GM21515 (cell line): ENCODE results near the gene NAPSA.
"Not testable (repeated sequence)": the region's sequence is repeated elsewhere in the genome, so short reads cannot be mapped to it uniquely, and the experiment has no call there.

Source experiments
- ATAC-seq: cut with Tn5 transposase; IDR thresholded peaks from one replicate; pipeline ENCODE4 v1.9.1; 2021; ENCODE audit not compliant: unreplicated experiment

Gene NAPSA

GRCh38 chr19:50332244-50333038 lies 33.0 kb downstream of the NAPSA start:
- ATAC-seq, result no peak

- no peak for ATAC-seq
Observed at GRCh38 chr19:50331994-50332243, 33.5 kb downstream of the NAPSA start.

GRCh38 chr19:50331221-50331993 lies 34.0 kb downstream of the NAPSA start:
- no peak for ATAC-seq

- ATAC-seq, result peak; percentile 24
Observed at GRCh38 chr19:50330365-50331078, 34.9 kb downstream of the NAPSA start.

DNA sequence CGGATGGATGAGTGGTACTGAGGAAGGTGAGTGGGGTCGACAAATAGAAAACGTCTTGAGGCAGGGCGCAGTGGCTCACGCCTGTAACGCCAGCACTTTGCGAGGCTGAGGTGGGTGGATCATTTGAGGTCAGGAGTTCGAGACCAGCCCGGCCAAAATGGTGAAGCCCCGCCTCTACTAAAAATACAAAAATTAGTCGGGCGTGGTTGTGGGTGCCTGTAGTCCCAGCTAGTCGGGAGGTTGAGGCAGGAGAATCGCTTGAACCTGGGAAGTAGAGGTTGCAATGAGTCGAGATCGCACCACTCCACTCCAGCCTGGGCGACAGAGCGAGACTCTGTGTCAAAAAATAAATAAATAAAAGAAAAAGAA lies 35.5 kb downstream of the NAPSA start:
- not testable (repeated sequence) for ATAC-seq

DNA sequence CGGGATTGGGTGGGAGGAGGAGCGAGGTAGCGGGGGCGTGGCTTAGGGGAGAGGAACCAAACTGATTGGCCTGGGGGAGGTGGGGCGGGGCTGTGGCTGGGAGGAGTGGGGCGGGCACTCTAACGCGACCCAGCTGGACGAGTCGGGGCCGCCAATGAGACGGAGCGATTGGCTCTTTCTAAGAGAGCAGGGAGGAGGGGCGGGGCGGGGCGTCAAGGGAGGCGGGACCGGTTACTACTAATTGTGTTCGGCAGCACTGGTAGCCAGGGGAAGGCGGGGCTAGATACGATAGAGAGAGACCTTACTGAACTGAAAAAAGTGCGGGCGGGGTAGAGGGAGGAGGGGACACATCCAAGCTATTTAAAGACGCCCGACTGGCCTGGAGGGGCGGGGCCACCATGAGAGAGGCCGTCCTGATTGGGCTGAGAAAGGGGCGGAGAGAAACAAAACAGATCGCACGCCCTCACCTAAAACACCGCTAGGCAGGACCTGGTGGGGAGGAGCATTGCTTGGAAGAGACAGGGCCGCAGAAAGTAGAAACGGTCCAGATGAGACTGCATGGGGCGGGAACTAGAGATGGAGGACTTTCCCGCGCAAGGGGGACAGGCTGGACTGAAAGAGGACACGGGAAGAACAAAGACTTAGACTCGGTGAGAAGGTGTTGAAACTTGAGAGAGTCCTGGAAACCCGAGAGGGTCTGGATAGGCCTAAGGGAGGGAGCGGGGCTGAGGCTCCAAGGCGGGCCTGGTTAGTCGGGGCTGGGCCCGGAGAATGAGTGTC lies 36.1 kb downstream of the NAPSA start, which contains the start of gene KCNC3:
Gene KCNC3, minus strand, starts transcription at position 232 of the 780 bp plus-strand sequence. CDS start 295 bp downstream, outside the sequence.
- peak; percentile 44 for ATAC-seq

- ATAC-seq, result peak; percentile 13
Observed at GRCh38 chr19:50328873-50329145, 36.6 kb downstream of the NAPSA start.

- ATAC-seq, result peak; percentile 0
Observed at GRCh38 chr19:50328224-50328872, 37.1 kb downstream of the NAPSA start.

GRCh38 chr19:50327461-50328223 lies 37.8 kb downstream of the NAPSA start:
- no peak for ATAC-seq

- ATAC-seq, result no peak
Observed at GRCh38 chr19:50327013-50327412, 38.4 kb downstream of the NAPSA start.

GRCh38 chr19:50326101-50326664 lies 39.3 kb downstream of the NAPSA start:
- no peak for ATAC-seq

- ATAC-seq, result no peak
Observed at GRCh38 chr19:50325310-50326100, 39.9 kb downstream of the NAPSA start.

DNA sequence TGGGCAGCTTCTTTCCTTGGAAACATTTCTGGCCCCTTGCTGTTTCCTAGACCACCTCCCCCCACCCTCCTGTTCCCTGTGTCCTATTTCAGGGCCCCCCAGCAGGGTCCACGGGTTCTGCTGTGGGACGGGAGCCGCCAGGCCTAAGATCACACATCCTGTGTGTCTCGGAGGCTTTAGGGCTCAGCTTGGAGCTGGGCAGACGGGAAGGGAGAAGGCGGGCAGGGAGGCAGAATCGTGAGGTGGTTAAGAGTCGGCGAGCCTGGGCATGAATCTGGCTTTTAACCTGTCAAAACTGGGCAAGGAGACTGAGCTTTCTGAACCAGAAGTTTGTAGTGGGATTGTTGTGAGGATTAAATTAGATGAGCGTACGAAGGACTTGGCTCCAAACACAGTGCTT lies 41.1 kb downstream of the NAPSA start:
- no peak for ATAC-seq

DNA sequence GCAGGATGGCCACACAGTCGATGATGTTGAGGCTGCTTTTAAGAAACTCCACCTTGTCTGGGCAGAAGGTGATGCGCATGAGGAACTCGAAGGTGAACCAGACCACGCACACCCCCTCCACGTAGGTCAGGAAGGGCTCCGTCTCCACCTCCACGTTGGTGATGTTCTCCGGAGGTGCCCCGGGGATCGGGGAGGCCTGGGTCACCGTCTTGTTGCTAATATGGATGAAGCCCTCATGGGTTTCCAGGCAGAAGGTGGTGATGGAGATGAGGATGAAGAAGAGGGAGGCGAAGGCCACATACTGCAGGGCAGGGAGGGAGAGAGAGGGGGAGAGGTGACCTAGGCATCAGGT lies 41.7 kb downstream of the NAPSA start:
- no peak for ATAC-seq

DNA sequence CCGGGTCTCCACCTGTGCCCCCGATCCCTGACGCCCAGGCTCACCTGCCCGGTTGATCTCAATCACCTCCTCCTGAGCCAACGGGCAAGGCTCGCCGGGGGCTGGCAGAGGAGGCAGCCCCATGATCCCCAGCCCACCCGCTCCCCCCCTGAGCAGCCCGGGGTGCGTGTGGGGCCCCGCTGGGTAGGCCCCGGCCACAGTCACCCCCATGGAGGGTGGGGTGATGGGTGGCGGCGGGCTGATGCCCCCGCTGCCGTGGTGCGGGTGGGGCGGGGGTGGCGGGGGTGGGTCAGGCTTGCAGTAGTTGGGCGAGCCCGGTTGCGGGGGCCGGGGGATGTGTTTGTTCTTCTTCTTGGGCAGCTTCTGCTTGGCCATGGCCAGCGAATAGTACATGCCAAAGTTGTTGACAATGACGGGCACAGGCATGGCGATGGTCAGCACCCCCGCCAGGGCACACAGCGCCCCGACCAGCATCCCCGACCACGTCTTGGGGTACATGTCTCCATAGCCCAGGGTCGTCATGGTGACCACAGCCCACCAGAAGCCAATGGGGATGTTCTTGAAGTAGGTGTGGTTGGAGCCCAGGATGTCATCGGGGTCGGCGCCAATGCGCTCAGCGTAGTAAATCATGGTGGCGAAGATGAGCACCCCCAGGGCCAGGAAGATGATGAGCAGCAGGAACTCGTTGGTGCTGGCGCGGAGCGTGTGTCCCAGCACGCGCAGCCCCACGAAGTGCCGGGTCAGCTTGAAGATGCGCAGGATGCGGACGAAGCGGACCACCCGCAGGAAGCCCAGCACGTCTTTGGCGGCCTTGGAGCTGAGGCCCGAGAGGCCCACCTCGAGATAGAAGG lies 42.3 kb downstream of the NAPSA start:
- no peak for ATAC-seq

- no peak for ATAC-seq
Observed at GRCh38 chr19:50322234-50322633, 43.2 kb downstream of the NAPSA start.

GRCh38 chr19:50321831-50322230 lies 43.6 kb downstream of the NAPSA start:
- ATAC-seq, result no peak

DNA sequence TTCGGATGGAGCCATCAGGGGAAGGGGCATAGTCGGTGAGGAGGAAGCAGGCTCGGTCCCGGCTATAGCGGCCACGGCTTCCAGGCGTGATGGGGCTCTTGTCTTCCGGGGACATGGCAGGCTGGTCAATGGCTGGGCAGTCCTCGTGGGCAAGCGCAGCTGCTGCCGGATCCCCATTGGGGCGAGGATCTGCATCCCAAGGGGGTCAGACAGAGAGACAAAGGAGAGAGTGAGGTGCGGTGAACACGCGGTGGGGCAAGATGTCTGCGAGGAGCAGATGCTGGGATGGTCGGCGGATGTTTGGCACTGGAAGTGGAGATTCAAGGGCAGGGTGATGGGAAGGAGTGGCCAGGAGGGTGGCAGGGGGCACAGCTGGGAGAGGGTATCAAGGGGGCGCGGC lies 44.8 kb downstream of the NAPSA start:
- ATAC-seq, result no peak
